Type B pancreatic cell (in vitro differentiated cells): ENCODE results near the gene ZMYND12. TPM values are rescaled to one million over a fixed set of nuclear protein-coding genes. Genes with fewer than 3 reads are reported as not detected.

ENCODE experiments used
- DNase-seq: peaks from one replicate; pipeline ENCODE4 v3.0.0; 2021; ENCODE audit warnings: mixed read lengths; ENCODE audit not compliant: unreplicated experiment; ENCODE audit errors: extremely low spot score
- H3K27ac Mint-ChIP-seq: 2 replicates; pipeline ENCODE4 v1.8.0; 2021; ENCODE audit warnings: mild to moderate bottlenecking, mixed read lengths
- H3K27me3 Mint-ChIP-seq: 2 replicates; pipeline ENCODE4 v1.8.0; 2021; ENCODE audit warnings: mixed read lengths
- H3K36me3 Mint-ChIP-seq: 2 replicates; pipeline ENCODE4 v1.8.0; 2021; ENCODE audit warnings: mixed read lengths
- H3K4me1 Mint-ChIP-seq: one replicate; pipeline ENCODE4 v1.8.0; 2021; ENCODE audit warnings: mixed read lengths; ENCODE audit not compliant: unreplicated experiment
- H3K4me3 Mint-ChIP-seq: 2 replicates; pipeline ENCODE4 v1.8.0; 2021; ENCODE audit warnings: mild to moderate bottlenecking, mixed read lengths
- H3K9me3 Mint-ChIP-seq: 2 replicates; pipeline ENCODE4 v1.8.0; 2021; ENCODE audit warnings: mixed read lengths
- total RNA-seq: library from RNA; stranded (reverse); gene quantifications from 2 replicates; pipeline ENCODE4 v1.2.1, GENCODE V29; 2021; ENCODE audit warnings: low replicate concordance
- TF ChIP-seq, protein P1 (sequence below): fragments of 200-600 bp; sonication (generic); conservative IDR thresholded peaks from 2 replicates; pipeline ENCODE4 v1.5.0; 2021; ENCODE audit warnings: antibody characterized with exemption, mild to moderate bottlenecking

The ZMYND12 gene
- total RNA-seq, 1 donor from 2014 or later = 1.5 TPM

DNA sequence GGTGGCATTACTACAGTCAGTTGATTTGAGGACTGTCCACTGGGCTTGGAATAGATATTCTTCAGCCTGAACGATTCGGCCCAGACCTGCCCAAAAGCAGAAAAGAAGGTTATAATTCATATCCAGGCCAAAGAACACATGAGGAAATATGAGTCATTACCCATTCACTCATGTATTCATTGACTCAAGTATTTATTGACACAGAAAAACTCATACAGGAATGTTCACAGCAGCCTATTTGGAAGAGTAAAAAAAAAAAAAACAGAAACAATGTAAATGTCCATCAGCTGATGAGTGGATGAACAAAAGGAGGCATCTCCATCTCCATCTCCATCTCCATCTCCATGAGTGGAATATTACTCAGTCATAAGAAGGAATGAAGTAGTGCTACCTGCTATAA, 15.9 kb downstream of the ZMYND12 start:
- TF ChIP-seq, protein P1, sequence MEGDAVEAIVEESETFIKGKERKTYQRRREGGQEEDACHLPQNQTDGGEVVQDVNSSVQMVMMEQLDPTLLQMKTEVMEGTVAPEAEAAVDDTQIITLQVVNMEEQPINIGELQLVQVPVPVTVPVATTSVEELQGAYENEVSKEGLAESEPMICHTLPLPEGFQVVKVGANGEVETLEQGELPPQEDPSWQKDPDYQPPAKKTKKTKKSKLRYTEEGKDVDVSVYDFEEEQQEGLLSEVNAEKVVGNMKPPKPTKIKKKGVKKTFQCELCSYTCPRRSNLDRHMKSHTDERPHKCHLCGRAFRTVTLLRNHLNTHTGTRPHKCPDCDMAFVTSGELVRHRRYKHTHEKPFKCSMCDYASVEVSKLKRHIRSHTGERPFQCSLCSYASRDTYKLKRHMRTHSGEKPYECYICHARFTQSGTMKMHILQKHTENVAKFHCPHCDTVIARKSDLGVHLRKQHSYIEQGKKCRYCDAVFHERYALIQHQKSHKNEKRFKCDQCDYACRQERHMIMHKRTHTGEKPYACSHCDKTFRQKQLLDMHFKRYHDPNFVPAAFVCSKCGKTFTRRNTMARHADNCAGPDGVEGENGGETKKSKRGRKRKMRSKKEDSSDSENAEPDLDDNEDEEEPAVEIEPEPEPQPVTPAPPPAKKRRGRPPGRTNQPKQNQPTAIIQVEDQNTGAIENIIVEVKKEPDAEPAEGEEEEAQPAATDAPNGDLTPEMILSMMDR = no peak
- Mint-ChIP-seq H3K27ac (no peak overlapping the region), H3K36me3 (no peaks in the 10 kb centered on the region), H3K4me3 (no peak overlapping the region), H3K9me3 (peaks cover 5% of the 10 kb centered on the region), H3K4me1 (no peaks in the 10 kb centered on the region), H3K27me3 (no peaks in the 10 kb centered on the region)
- no peak for DNase-seq

DNA sequence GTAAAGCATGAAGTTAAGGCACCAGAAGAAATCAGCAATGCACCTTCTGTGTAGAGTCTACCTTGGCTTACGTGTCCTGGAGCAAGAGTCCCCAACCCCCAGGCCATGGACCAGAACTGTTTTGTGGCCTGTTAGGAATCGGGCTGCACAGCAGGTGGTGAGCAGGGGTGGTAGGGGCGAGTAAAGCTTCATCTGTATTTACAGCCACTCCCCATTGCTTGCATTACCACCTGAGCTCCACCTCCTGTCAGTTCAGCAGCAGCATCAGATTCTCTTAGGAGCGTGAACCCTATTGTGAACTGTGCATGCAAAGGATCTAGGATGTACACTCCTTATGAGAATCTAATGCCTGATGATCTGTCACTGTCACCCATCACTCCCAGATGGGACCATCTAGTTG, 21.5 kb downstream of the ZMYND12 start:
- no peaks in the 10 kb centered on the region for H3K9me3 Mint-ChIP-seq
- no peak overlapping the region for H3K4me3 Mint-ChIP-seq
- H3K36me3 Mint-ChIP-seq = no peaks in the 10 kb centered on the region
- no peak overlapping the region for H3K27ac Mint-ChIP-seq
- TF ChIP-seq, protein P1 = no peak
- peaks cover 9% of the 10 kb centered on the region for H3K4me1 Mint-ChIP-seq
- no peaks in the 10 kb centered on the region for H3K27me3 Mint-ChIP-seq
- no peak for DNase-seq

DNA sequence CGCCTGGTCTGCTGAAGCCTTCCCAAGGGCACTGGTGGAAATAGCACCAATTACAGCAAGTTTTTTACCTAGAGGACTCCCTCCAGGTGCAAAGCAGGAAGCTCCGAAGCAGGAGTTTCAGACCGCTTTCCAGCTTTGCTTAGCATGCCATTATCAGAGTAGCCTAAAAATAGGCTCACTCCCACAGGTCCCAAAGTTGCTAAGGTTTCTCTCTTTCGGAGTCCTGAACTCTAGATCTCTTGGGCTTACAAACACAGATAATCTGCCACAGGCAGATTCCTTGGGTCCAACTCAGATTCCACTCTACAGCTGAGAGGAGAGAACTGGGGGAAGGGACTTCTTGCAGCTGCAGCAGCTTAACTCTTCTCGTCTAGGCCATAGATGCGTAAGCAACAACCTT, 22.5 kb downstream of the ZMYND12 start:
- H3K4me1 Mint-ChIP-seq = peaks cover 9% of the 10 kb centered on the region
- no peak overlapping the region for H3K27ac Mint-ChIP-seq

DNA sequence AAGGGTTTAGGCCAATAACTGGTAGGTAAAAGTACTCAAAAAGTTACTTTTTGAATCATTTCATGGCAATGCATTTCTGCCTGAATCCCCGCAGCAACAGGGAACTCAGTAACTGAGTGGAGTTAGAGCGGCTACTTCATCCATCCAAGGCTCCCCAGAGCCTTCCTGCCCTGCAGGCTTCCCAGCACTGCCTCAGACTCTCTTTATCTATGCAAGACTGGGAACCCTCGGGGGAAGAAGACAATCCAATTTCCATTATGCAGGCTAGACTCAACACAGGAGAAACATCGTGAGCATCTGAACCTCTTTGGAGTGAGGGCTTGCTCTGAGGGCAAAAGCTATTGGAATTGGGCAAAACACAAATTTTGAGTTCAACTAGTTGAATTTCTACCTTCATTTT, 23.1 kb downstream of the ZMYND12 start:
- Mint-ChIP-seq H3K27ac (no peak overlapping the region), H3K4me1 (peaks cover 9% of the 10 kb centered on the region), H3K36me3 (no peaks in the 10 kb centered on the region), H3K9me3 (no peaks in the 10 kb centered on the region), H3K4me3 (no peak overlapping the region), H3K27me3 (no peaks in the 10 kb centered on the region)
- TF ChIP-seq, protein P1 = no peak
- no peak for DNase-seq

More for the DNA sequence above, 22.5 kb downstream of the ZMYND12 start:
- no peak overlapping the region for H3K4me3 Mint-ChIP-seq
- TF ChIP-seq, protein P1 = no peak
- no peaks in the 10 kb centered on the region for H3K36me3 Mint-ChIP-seq
- DNase-seq = no peak
- no peaks in the 10 kb centered on the region for H3K9me3 Mint-ChIP-seq
- no peaks in the 10 kb centered on the region for H3K27me3 Mint-ChIP-seq

DNA sequence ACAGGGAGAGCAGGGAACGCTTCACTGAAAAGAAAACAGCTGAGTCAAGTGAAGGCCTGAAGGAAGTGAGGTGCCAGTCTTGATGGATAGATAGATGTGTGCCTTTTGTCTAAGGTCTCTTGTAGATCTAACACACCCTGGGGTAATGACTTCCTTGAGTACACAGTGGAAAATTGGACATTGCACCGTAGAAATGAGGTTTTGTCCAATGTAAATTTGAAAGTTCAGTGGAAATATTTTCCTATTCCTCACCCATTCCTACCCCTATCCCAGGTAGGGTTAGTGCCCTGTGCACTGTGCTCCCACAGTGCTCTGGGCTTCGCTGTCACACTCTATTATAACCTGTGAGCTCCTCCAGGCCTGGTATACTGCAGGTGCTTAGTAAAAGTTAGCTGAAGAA, 24.3 kb downstream of the ZMYND12 start:
- H3K36me3 Mint-ChIP-seq = no peaks in the 10 kb centered on the region
- no peak overlapping the region for H3K4me3 Mint-ChIP-seq
- H3K27ac Mint-ChIP-seq = no peak overlapping the region
- no peaks in the 10 kb centered on the region for H3K27me3 Mint-ChIP-seq
- H3K9me3 Mint-ChIP-seq = no peaks in the 10 kb centered on the region
- H3K4me1 Mint-ChIP-seq = peaks cover 9% of the 10 kb centered on the region
- no peak for DNase-seq
- TF ChIP-seq, protein P1 = no peak
